D721Med (cell line): ENCODE results near the gene CDC27.
A peak's percentile ranks its signal among the peaks of the same experiment; 100 is the strongest.
"Not testable (repeated sequence)": the region's sequence is repeated elsewhere in the genome, so short reads cannot be mapped to it uniquely, and the experiment has no call there.

ENCODE experiments used
- DNase-seq: peaks from one replicate; pipeline ENCODE4 v3.0.0; 2011; ENCODE audit warnings: low spot score; ENCODE audit not compliant: insufficient read length
- FAIRE-seq: peaks from 2 replicates; lab custom pipeline; 2011; peaks lifted over from hg19 to GRCh38; lab: Jason Lieb, UNC
- TF ChIP-seq, protein P1 (sequence below): IDR thresholded peaks from 2 replicates; pipeline ENCODE4 v1.5.1; 2012; ENCODE audit warnings: mild to moderate bottlenecking, control low read depth; ENCODE audit not compliant: insufficient read depth; ENCODE audit errors: missing control alignments

CDC27 gene

DNA sequence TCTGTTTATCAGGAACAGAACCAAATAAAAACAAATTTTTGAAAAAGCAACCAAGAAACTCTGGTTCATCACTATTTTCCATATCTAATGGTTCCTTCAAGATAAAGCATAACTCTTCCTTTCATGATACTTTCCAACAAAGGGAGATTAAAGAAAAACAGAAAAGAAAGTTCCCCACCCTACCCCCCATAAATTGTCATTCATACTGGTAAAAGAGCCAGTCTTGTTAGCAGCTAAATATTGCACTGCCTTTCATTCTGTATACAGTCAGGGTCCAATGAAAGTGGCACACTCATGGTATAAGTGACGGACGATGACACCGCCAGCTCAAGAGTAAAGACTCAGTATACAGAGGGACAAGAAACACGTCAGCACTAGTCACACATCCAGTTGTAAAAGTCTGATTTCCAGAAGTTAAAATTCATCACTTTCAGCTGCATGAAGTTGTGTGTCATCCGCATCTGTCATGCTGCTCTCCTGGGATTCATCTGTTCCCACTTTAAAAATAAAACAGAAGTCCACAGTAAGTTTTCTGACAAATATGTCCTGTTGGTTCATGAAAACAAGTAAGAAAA is 68.5 kb downstream of the CDC27 start:
- DNase-seq, result no peak
- no peak for FAIRE-seq
- TF ChIP-seq, protein P1, sequence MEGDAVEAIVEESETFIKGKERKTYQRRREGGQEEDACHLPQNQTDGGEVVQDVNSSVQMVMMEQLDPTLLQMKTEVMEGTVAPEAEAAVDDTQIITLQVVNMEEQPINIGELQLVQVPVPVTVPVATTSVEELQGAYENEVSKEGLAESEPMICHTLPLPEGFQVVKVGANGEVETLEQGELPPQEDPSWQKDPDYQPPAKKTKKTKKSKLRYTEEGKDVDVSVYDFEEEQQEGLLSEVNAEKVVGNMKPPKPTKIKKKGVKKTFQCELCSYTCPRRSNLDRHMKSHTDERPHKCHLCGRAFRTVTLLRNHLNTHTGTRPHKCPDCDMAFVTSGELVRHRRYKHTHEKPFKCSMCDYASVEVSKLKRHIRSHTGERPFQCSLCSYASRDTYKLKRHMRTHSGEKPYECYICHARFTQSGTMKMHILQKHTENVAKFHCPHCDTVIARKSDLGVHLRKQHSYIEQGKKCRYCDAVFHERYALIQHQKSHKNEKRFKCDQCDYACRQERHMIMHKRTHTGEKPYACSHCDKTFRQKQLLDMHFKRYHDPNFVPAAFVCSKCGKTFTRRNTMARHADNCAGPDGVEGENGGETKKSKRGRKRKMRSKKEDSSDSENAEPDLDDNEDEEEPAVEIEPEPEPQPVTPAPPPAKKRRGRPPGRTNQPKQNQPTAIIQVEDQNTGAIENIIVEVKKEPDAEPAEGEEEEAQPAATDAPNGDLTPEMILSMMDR, result no peak

DNA sequence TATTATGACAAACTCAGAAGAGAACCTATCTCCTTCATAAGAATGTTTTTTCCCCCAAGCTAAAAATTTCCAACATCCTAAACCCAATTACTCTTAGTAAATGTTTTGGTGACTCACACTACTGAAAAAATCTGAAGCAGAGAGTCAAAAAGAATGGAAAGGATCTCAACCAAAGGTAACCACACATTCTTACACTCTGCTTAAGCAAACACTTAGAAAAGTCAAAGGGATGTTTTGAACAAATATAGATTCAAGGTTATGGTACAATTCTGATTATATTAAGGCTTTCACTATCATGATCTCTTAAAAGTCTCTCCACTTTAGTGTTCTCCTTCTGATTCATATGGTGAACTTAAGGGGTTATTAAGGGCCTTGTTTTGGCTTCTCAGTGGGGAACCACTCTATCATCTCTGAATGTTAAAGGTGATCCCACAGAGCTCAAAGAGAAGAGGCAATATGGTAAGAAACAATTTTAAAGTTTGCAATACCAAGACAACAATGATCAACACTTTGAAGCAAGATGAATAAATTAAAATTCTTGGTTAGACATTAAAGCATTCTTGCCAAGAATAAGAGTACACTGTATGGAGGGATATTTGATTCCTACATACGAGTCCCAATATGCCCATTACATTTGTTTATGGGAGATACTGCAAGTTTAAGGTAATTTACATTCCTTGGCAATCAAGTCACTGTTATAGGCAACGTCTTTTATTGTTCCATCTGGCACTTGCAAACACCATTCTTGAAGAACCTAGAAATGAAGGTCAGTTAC is 69.2 kb downstream of the CDC27 start:
- FAIRE-seq (no peak), DNase-seq (no peak)
- TF ChIP-seq, protein P1, result no peak

DNA sequence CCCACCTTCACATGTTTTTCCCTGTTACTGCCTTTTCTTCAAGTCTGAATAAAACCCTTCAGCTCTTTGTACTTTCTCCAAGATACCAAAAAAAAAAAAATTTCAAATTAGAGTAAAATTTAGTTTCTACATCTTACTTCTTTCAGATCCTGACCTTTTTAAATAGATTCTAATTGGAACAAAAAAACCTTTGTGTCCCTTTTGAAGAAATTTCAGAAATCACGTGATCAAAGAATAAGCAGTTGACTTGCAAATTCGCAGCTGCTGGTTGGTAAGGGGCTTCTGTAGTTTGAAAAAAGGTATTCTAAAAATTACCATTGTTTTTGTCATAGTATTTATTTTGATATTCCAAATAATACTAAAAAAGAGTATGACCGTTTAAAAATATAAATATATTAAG is 71.7 kb downstream of the CDC27 start:
- DNase-seq (no peak), FAIRE-seq (no peak)
- TF ChIP-seq, protein P1, result no peak

DNA sequence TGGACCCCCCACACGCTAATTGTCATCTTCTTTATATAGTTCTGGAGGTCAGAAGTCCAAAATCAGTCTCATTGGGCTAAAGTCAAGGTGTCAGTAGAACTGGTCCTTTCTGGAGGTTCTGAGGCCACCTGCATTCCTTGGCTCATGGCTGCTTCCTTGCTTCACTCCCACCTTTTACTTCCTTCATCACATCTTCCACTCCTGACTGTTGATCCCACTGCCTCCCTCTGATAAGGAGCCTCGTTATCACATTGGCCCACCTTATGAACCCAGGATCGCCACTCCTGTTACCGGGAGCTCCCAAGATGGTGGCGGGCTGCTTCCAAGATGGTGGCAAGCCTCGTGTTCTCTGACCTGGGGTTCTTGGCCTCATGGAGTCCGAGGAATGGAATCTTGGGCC is 83.0 kb downstream of the CDC27 start:
- no peak for FAIRE-seq

DNA sequence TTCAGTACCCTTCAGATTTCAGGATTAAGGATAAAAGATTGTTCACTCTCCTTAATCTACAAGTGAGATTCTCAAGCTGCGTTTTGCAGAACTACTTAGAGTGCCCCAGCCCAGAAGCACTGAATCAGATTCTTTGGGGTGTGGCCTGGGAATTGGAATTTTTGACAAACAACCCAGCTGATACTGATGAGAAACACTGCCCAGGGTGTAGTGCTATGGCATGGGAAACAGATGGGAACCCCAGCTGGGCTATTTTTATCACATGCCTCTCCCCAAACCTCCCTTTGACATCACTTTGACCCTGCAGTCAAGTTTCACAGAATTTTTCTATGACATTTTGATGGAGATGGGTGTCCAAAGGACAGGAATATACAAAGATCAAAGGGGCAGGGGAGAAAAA is 83.8 kb downstream of the CDC27 start:
- not testable (repeated sequence) for FAIRE-seq, DNase-seq

More for the DNA sequence above, 83.0 kb downstream of the CDC27 start:
- DNase-seq, result no peak
- TF ChIP-seq, protein P1, result no peak

DNA sequence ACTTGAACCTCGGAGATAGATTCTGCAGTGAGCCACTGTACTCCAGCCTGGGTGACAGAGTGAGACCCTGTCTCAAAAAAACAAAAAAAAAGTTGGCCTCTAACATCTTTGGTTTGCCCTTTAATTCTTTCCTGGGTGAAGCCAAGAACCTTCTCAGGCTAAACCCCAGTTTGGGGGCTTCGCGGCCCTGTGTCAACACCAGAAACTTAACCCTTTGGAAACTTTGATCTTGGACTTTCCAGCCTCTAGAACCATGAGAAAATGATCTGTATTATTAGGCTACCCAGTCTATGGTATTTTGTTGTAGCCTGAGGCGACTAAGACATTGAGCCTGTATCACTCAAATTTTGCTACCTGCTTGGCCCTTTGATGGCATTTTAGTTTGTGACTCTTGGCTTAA is 86.2 kb downstream of the CDC27 start:
- TF ChIP-seq, protein P1, result no peak
- FAIRE-seq, result no peak
- no peak for DNase-seq

DNA sequence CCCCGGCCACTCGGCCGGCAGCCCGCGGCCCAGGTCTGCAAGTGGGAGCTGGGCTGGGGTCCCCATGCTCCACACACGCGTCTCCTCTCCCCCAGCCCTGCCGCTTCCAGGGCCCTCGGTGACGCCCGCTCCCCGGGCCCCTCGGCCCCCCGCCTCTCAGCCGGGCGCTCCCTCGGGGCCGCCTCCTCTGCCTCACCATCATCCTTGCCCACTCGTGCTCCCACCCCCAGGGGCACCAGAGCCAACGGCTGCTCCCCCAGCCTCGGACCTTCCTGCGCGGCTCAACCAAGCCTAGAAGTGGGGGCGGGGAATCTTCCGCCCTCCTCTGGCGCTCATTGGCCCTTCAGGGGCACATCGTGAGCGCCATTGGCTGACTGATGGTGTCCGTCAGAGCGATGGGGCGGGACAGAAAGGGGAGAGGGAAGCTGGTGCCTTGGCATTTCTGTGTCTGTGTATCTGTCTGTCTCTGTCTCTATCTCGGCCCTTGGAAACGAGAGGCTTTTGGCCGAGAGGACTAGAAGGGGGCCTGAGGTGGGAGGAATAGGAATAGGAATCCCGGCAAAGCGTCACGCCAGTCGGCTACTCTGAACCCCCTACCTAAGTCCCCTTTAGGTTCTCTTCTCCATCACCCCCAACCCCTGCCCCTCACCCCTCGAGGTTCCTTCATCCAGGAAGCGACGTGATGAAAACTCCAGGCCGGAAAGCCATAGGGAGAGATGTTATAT is 88.9 kb downstream of the CDC27 start:
- no peak for FAIRE-seq
- DNase-seq, result peak; percentile 45
- TF ChIP-seq, protein P1, result no peak
